Measurements from ENCODE around the gene ACTG1.

DNA sequence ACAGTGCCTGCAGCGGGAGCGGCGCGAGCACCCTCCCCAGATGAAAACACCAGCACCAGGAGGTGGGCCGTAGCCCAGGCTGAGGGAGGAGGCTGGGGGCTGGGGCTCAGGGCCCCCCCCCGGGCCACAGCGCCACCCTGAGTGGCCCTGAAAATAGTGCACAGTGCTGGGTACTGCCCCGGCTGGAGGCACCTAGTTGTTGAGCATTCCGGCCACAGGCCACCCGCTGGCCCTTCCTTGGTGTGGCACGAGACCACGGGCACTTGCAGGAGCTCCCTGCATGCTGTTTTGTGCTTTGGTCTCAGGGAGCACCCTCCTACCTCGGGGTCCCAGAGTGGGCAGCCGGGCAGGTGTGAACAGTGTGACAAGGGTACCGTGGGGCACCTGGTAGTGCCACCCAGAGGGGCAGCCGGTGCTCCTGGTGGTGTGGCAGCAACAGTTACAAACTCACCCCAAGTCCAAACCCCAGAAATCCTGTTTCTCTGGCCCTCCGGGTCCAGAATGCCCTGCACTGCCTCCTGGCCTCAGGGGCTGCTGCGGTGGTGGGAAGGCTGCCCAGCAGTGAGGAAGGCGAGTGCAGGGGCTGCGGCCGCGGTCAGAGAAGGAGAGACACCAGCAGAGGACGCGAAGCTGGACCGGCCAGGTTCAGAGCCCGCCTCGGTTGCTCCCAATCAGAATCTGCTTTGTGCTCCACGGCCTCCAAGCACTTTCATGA is 27.5 kb upstream of the ACTG1 start:
- TF ChIP-seq CTCF (IDR thresholded peaks at IDR 0.05) (no peak), POLR2AphosphoS5 (IDR thresholded peaks at IDR 0.05) (no peak), POLR2A (IDR thresholded peaks at IDR 0.05) (no peak), EP300 (IDR thresholded peaks at IDR 0.05) (no peak)
